ENCODE results near the gene STEAP3.
"Not testable (repeated sequence)": the region's sequence is repeated elsewhere in the genome, so short reads cannot be mapped to it uniquely, and the experiment has no call there.

DNA sequence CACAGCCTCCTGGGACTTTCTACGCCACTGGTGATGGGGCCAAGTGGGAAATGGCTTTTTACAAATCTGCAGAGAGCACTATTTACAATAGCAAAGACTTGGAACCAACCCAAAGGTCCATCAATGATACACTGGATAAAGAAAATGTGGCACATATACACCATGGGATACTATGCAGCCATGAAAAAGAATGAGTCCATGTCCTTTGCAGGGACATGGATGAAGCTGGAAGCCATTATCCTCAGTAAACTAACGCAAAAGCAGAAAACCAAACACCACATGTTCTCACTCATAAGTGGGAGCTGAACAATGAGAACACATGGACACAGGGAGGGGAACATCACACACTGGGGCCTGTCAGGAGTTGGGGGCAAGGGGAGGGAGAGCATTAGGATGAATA lies 54.8 kb downstream of the STEAP3 start:
- TF ChIP-seq, protein P1, sequence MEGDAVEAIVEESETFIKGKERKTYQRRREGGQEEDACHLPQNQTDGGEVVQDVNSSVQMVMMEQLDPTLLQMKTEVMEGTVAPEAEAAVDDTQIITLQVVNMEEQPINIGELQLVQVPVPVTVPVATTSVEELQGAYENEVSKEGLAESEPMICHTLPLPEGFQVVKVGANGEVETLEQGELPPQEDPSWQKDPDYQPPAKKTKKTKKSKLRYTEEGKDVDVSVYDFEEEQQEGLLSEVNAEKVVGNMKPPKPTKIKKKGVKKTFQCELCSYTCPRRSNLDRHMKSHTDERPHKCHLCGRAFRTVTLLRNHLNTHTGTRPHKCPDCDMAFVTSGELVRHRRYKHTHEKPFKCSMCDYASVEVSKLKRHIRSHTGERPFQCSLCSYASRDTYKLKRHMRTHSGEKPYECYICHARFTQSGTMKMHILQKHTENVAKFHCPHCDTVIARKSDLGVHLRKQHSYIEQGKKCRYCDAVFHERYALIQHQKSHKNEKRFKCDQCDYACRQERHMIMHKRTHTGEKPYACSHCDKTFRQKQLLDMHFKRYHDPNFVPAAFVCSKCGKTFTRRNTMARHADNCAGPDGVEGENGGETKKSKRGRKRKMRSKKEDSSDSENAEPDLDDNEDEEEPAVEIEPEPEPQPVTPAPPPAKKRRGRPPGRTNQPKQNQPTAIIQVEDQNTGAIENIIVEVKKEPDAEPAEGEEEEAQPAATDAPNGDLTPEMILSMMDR (IDR thresholded peaks at IDR 0.05), result not testable (repeated sequence)
- TF ChIP-seq POLR2A (IDR thresholded peaks at IDR 0.05), result not testable (repeated sequence)

All from body of pancreas (tissue), 4 donors.